Right kidney (tissue), 1 donor: Measurements from ENCODE around the gene MAN2A2.

Experiments used
- DNase-seq: peaks from one replicate; pipeline ENCODE4 v3.0.0-alpha.2; 2016

MAN2A2 gene

DNA sequence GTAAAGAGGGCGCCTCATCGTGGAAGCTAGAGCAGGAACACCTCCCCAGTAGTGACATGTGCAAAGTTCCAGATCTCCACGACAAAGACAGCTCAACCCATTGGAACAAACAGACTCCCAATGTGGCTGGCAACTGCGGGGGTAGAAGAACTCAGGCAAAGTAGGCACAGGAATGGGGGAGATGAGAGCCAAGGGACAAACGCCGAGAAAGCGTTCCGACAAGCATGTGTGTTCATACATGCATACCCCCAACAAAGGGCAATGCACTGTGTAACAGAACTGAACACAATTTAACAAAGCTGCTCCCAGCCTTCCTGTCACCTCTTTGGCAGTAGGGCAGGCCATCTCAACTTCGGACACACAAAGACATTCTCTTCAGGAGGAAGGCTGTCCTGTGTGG, 63.2 kb downstream of the MAN2A2 start:
- no peak for DNase-seq

DNA sequence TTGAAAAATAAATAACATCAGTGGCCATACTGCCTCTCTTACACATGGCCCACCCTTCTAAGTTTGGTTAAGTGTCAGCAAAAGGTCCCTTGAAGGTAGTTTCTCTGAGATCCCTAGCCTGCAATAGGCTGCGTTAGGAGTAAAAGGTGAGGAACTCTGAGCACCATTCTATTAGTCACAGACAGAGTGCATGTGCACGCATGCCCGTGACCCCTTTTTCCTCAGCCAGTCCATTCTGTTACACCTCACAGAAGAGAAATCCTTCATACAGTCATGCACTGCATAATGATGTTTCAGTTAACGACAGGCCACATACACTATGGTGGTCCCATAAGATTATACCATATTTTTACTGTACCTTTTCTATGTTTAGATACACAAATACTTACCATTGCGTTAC, 64.1 kb downstream of the MAN2A2 start:
- DNase-seq = no peak

DNA sequence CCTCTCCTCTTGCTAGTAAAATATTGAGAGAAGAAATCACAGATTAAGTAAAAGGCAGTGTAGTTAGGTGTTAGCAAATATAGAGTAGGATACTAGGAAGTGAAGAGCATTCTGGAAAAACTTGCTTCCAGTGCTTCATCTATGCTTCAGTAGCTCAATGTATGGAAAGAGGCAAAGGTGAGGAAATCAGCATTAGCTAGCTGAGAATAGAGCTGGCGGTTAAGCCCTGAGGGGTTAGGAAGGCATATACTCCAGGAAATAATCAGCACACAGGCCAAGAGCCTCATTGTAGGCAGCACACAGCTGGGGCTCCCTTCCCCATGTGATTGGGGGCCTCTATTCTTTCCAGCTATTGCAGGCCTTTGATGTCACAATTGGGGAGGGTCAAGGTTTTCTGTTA, 65.3 kb downstream of the MAN2A2 start:
- no peak for DNase-seq

DNA sequence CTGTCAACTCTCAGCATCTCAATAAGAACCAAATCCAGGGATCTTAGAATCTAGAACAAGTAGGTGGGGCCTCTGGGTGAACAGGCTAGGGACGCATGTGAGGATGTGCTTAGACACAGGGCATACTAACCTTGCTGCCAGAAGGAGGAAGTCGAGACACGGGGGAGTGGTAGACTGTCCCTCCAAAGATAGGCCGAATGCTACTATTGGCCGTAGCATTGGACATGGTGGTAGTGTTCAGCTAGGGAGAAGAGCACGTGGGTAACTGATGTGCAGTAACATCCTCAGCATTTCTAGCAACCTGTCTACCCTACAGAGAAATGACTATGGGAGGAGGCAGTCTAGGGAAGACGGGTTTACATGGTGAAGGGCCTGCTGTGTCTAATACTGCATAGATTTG, 67.2 kb downstream of the MAN2A2 start:
- DNase-seq = no peak

DNA sequence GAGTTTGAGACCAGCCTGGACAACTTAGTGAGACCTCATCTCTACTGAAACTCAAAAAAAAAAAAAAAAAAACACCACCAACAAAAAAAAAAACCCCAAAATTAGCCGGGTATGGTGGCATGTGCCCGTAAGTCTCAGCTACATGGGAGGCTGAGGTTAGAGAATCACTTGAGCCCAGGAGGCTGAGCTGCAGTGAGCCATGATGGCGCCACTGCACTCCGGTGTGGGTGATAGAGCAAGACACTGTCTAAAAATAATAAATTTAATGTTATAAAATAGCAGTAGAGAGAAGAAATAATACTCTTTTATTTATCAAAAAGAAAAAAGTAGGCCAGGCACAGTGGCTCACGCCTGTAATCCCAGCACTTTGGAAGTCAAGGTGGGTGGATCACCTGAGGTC, 69.0 kb downstream of the MAN2A2 start:
- no peak for DNase-seq
